MCF 10A (cell line): ENCODE data around the gene ANKRD27. TPM values are rescaled to one million over a fixed set of nuclear protein-coding genes. Genes with fewer than 3 reads are reported as not detected.

Source experiments
- BruUV-seq: library from RNA; stranded (reverse); fragments of 400-500 nt; replicated peaks from 2 replicates; lab custom pipeline; 2021; lab: Mats Ljungman, UMichigan
- CTCF ChIA-PET: fragments of 300-600 bp; sonication (Branson Sonifier 250); formaldehyde crosslinking; extraction: SDS; loops from one replicate; lab custom pipeline; 2021; ENCODE audit warnings: antibody characterized with exemption, inconsistent platforms; lab: Yijun Ruan, JAX
- POLR2A ChIA-PET: fragments of 300-600, 350-650 bp; sonication (Branson Sonifier 250); formaldehyde crosslinking; extraction: SDS; loops from one replicate; lab custom pipeline; 2020; ENCODE audit warnings: antibody characterized with exemption, inconsistent platforms; lab: Yijun Ruan, JAX
- DNase-seq: peaks from one replicate; pipeline ENCODE4 v3.0.0-alpha.2; 2018; ENCODE audit not compliant: unreplicated experiment
- H3K27ac Mint-ChIP-seq: one replicate; pipeline ENCODE4 v1.8.0; 2022; ENCODE audit warnings: mild to moderate bottlenecking, low read depth, mixed read lengths; ENCODE audit not compliant: unreplicated experiment
- H3K27me3 Mint-ChIP-seq: one replicate; pipeline ENCODE4 v1.8.0; 2022; ENCODE audit warnings: mixed read lengths; ENCODE audit not compliant: insufficient read depth, unreplicated experiment
- H3K36me3 Mint-ChIP-seq: one replicate; pipeline ENCODE4 v1.8.0; 2022; ENCODE audit warnings: mild to moderate bottlenecking, moderate library complexity, mixed read lengths; ENCODE audit not compliant: insufficient read depth, unreplicated experiment
- H3K4me1 Mint-ChIP-seq: one replicate; pipeline ENCODE4 v1.8.0; 2022; ENCODE audit warnings: mixed read lengths; ENCODE audit not compliant: insufficient read depth, unreplicated experiment
- H3K4me3 Mint-ChIP-seq: one replicate; pipeline ENCODE4 v1.8.0; 2022; ENCODE audit warnings: mild to moderate bottlenecking, moderate library complexity, mixed read lengths; ENCODE audit not compliant: unreplicated experiment
- H3K9me3 Mint-ChIP-seq: one replicate; pipeline ENCODE4 v1.8.0; 2022; ENCODE audit warnings: mixed read lengths; ENCODE audit not compliant: unreplicated experiment
- CTCF ChIP-seq: fragments of 200-600 bp; IDR thresholded peaks from one replicate; pipeline ENCODE4 v1.8.0; 2022; ENCODE audit warnings: antibody characterized with exemption, mild to moderate bottlenecking; ENCODE audit not compliant: unreplicated experiment
- intact Hi-C: fragments of 100-400 bp; cut with micrococcal nuclease; formaldehyde crosslinking; loops from 2 replicates; pipeline ENCODE4 v1.14.1; 2022
- total RNA-seq: library from RNA; stranded (reverse); gene quantifications from 2 replicates; pipeline ENCODE4 v1.2.3, GENCODE V29; 2022

Gene ANKRD27
- total RNA-seq, 1 experiment from 2014 or later = 30.1 TPM

GRCh38 chr19:32673573-32673972 lies 1.4 kb downstream of the ANKRD27 start:
- Mint-ChIP-seq H3K27ac (no peak overlapping the region), H3K27me3 (no peaks in the 10 kb centered on the region), H3K4me1 (peaks cover 11% of the 10 kb centered on the region), H3K4me3 (peak overlapping the region; percentile 84), H3K36me3 (no peaks in the 10 kb centered on the region), H3K9me3 (no peaks in the 10 kb centered on the region)
- no peak for DNase-seq
- CTCF ChIA-PET = interaction anchor here (0.6 to 1.0 kb wide), 5 partner anchors 12 to 334 kb away, joined by 3 to 4 read pairs (median 3); no protein-coding TSS in a partner anchor
- BruUV-seq = no TSS peak
- intact Hi-C loops = no loop called here
- POLR2A ChIA-PET = interaction anchor here (0.6 to 1.9 kb wide), 4 partner anchors 15 to 92 kb away, joined by 3 to 6 read pairs (median 4); partner anchors contain the start of gene NUDT19
- TF ChIP-seq CTCF = no peak

- H3K4me3 Mint-ChIP-seq = peak overlapping the region; percentile 84
- no TSS peak for BruUV-seq
- peaks cover 11% of the 10 kb centered on the region for H3K4me1 Mint-ChIP-seq
- no peak for DNase-seq
- H3K36me3 Mint-ChIP-seq = no peaks in the 10 kb centered on the region
- ChIA-PET CTCF (no interaction called here), POLR2A (interaction anchor here (0.6 to 1.9 kb wide), 3 partner anchors 19 to 71 kb away, joined by 3 to 6 read pairs (median 5); partner anchors contain the start of gene NUDT19)
- no peak overlapping the region for H3K27ac Mint-ChIP-seq
- H3K27me3 Mint-ChIP-seq = no peaks in the 10 kb centered on the region
- H3K9me3 Mint-ChIP-seq = no peaks in the 10 kb centered on the region
- TF ChIP-seq CTCF = no peak
- intact Hi-C loops = no loop called here
Observed at GRCh38 chr19:32672841-32673240, 2.1 kb downstream of the ANKRD27 start.

GRCh38 chr19:32671883-32672593 lies 2.9 kb downstream of the ANKRD27 start:
- Mint-ChIP-seq H3K4me3 (no peak overlapping the region), H3K27me3 (no peaks in the 10 kb centered on the region), H3K4me1 (peaks cover 11% of the 10 kb centered on the region), H3K9me3 (no peaks in the 10 kb centered on the region), H3K27ac (no peak overlapping the region), H3K36me3 (no peaks in the 10 kb centered on the region)
- ChIA-PET POLR2A (interaction anchor here (0.6 kb wide), 2 partner anchors 24 to 72 kb away, joined by 3 to 6 read pairs; no protein-coding TSS in a partner anchor), CTCF (interaction anchor here (0.6 kb wide), 2 partner anchors 46 to 512 kb away, joined by 3 read pairs; no protein-coding TSS in a partner anchor)
- intact Hi-C loops = no loop called here
- BruUV-seq = TSS peak; percentile 3
- TF ChIP-seq CTCF = no peak
- no peak for DNase-seq

- intact Hi-C loops = no loop called here
- no TSS peak for BruUV-seq
- H3K4me3 Mint-ChIP-seq = no peak overlapping the region
- H3K27me3 Mint-ChIP-seq = no peaks in the 10 kb centered on the region
- TF ChIP-seq CTCF = no peak
- no peak for DNase-seq
- H3K9me3 Mint-ChIP-seq = no peaks in the 10 kb centered on the region
- POLR2A ChIA-PET = no interaction called here
- CTCF ChIA-PET = interaction anchor here (0.5 kb wide), 1 partner anchor 12 kb away, joined by 3 read pairs; no protein-coding TSS in a partner anchor
- peaks cover 11% of the 10 kb centered on the region for H3K4me1 Mint-ChIP-seq
- H3K36me3 Mint-ChIP-seq = peaks cover 5% of the 10 kb centered on the region
- H3K27ac Mint-ChIP-seq = no peak overlapping the region
Observed at GRCh38 chr19:32669310-32669709, 5.7 kb downstream of the ANKRD27 start.
